Amniotic epithelial cell (primary cell): ENCODE data around the gene MNX1.

Source experiments
- DNase-seq: peaks from one replicate; pipeline ENCODE4 v3.0.0-alpha.2; 2010; ENCODE audit warnings: low read depth

MNX1 gene

GRCh38 chr7:157032644-157033482, 22.4 kb upstream of the MNX1 start:
- DNase-seq: no peak

- DNase-seq: no peak
These were observed 21.7 kb upstream of the MNX1 start for GRCh38 chr7:157032128-157032527.

GRCh38 chr7:157028199-157028903, 17.9 kb upstream of the MNX1 start:
- no peak for DNase-seq

GRCh38 chr7:157027568-157028198, 17.2 kb upstream of the MNX1 start:
- no peak for DNase-seq

- no peak for DNase-seq
These were observed 14.3 kb upstream of the MNX1 start for GRCh38 chr7:157024716-157025115.

GRCh38 chr7:157023589-157023905, 13.1 kb upstream of the MNX1 start:
- no peak for DNase-seq

GRCh38 chr7:157022681-157023588, 12.5 kb upstream of the MNX1 start:
- DNase-seq: no peak

GRCh38 chr7:157021871-157022680, 11.6 kb upstream of the MNX1 start:
- no peak for DNase-seq

- no peak for DNase-seq
These were observed 10.8 kb upstream of the MNX1 start for GRCh38 chr7:157021071-157021870.

- DNase-seq: no peak
These were observed 10.1 kb upstream of the MNX1 start for GRCh38 chr7:157020514-157021070.

GRCh38 chr7:157019718-157020451, 9.4 kb upstream of the MNX1 start:
- DNase-seq: no peak

GRCh38 chr7:157018997-157019608, 8.6 kb upstream of the MNX1 start:
- DNase-seq: no peak

GRCh38 chr7:157018328-157018996, 8.0 kb upstream of the MNX1 start:
- no peak for DNase-seq

- no peak for DNase-seq
These were observed 7.3 kb upstream of the MNX1 start for GRCh38 chr7:157017603-157018327.

- DNase-seq: no peak
These were observed 6.7 kb upstream of the MNX1 start for GRCh38 chr7:157017149-157017548.

GRCh38 chr7:157016352-157017041, 6.0 kb upstream of the MNX1 start:
- no peak for DNase-seq

GRCh38 chr7:157016024-157016351, 5.5 kb upstream of the MNX1 start:
- DNase-seq: no peak
